OCI-LY3 (cell line): ENCODE data around the gene MDM1.

Source experiments
- H2AFZ ChIP-seq: fragments of 200-600, 300-600 bp; shearing (Covaris generic); 2 replicates; pipeline ENCODE4 v1.6.0; 2014; ENCODE audit warnings: antibody characterized with exemption, low read depth, low read length
- H3K27ac ChIP-seq: fragments of 200-600, 300-600 bp; sonication (generic); 2 replicates; pipeline ENCODE4 v1.5.1; 2014; ENCODE audit warnings: mild to moderate bottlenecking, low read length, moderate library complexity, mixed read lengths
- H3K27me3 ChIP-seq: fragments of 200-600, 300-600 bp; sonication (generic); 2 replicates; pipeline ENCODE4 v1.6.1; 2014; ENCODE audit warnings: low read depth, low read length, mixed read lengths
- H3K36me3 ChIP-seq: fragments of 200-600, 300-600 bp; sonication (generic); replicated peaks from 2 replicates; pipeline ENCODE3; 2014; ENCODE audit warnings: low read depth, low read length, mixed read lengths
- H3K4me1 ChIP-seq: fragments of 300-600, 200-600 bp; sonication (generic); 2 replicates; pipeline ENCODE4 v1.6.1; 2014; ENCODE audit warnings: low read length, mixed read lengths
- H3K4me2 ChIP-seq: fragments of 200-600, 300-600 bp; sonication (generic); 2 replicates; pipeline ENCODE4 v1.6.1; 2014; ENCODE audit warnings: low read length, mixed read lengths
- H3K4me3 ChIP-seq: fragments of 300-600, 200-600 bp; sonication (generic); 2 replicates; pipeline ENCODE4 v1.5.1; 2014; ENCODE audit warnings: antibody characterized with exemption, mild to moderate bottlenecking, low read length, moderate library complexity
- H3K79me2 ChIP-seq: fragments of 300-600, 200-600 bp; shearing (Covaris generic); 2 replicates; pipeline ENCODE4 v1.6.1; 2014; ENCODE audit warnings: mild to moderate bottlenecking, low read length, mixed read lengths
- H3K9ac ChIP-seq: fragments of 300-600, 200-600 bp; shearing (Covaris generic); 2 replicates; pipeline ENCODE4 v1.6.0; 2014; ENCODE audit warnings: mild to moderate bottlenecking, low read length, moderate library complexity
- H3K9me3 ChIP-seq: fragments of 200-600, 300-600 bp; shearing (Covaris generic); 2 replicates; pipeline ENCODE4 v1.6.1; 2014; ENCODE audit warnings: low read length, mixed read lengths; ENCODE audit not compliant: insufficient read depth
- H4K20me1 ChIP-seq: fragments of 200-600, 300-600 bp; sonication (generic); 2 replicates; pipeline ENCODE4 v1.6.1; 2016; ENCODE audit warnings: low read length, mixed read lengths; ENCODE audit not compliant: insufficient read depth
- EZH2phosphoT487 ChIP-seq: fragments of 200-600 bp; shearing (Covaris generic); IDR thresholded peaks from 2 replicates; pipeline ENCODE4 v1.6.1; 2018; ENCODE audit warnings: antibody characterized with exemption, mixed run types, low read depth
- TF ChIP-seq, protein P1 (sequence below): fragments of 200-600, 300-600 bp; sonication (generic); IDR thresholded peaks from 2 replicates; pipeline ENCODE4 v1.5.1; 2014; ENCODE audit warnings: antibody characterized with exemption, low read length, low read depth

MDM1 gene

DNA sequence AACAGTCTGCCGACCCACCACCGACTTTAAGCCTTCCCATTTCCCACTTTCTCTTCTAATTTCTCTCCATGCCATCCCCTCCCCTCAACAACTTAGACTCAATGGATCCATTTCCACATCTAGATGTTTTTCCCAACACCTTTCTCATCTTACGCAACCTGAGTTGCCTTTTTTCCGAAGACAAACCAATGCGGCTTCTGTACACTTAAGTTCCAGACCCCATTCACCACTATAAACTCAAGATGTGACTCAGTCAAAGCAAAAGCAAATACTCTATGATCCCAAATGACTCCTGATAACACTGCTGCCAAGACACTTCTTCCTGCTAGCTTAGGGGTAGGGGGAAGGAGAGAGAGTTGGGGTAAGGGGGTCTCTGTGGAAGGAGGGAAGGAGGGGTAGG lies 80.1 kb downstream of the MDM1 start:
- H3K9ac ChIP-seq, result no peak overlapping the region
- H3K4me3 ChIP-seq, result no peak overlapping the region
- peaks cover 4% of the 10 kb centered on the region; the same call in 1 of the 2 replicates for H3K27me3 ChIP-seq
- no peak overlapping the region for H2AFZ ChIP-seq
- no peaks in the 10 kb centered on the region for H3K36me3 ChIP-seq
- H3K79me2 ChIP-seq, result no peaks in the 10 kb centered on the region
- peaks cover 11% of the 10 kb centered on the region for H3K4me1 ChIP-seq
- TF ChIP-seq, protein P1, sequence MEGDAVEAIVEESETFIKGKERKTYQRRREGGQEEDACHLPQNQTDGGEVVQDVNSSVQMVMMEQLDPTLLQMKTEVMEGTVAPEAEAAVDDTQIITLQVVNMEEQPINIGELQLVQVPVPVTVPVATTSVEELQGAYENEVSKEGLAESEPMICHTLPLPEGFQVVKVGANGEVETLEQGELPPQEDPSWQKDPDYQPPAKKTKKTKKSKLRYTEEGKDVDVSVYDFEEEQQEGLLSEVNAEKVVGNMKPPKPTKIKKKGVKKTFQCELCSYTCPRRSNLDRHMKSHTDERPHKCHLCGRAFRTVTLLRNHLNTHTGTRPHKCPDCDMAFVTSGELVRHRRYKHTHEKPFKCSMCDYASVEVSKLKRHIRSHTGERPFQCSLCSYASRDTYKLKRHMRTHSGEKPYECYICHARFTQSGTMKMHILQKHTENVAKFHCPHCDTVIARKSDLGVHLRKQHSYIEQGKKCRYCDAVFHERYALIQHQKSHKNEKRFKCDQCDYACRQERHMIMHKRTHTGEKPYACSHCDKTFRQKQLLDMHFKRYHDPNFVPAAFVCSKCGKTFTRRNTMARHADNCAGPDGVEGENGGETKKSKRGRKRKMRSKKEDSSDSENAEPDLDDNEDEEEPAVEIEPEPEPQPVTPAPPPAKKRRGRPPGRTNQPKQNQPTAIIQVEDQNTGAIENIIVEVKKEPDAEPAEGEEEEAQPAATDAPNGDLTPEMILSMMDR, result no peak
- TF ChIP-seq EZH2phosphoT487, result no peak
- H3K9me3 ChIP-seq, result no peaks in the 10 kb centered on the region
- no peaks in the 10 kb centered on the region for H4K20me1 ChIP-seq
- no peak overlapping the region for H3K27ac ChIP-seq
- H3K4me2 ChIP-seq, result no peak overlapping the region

DNA sequence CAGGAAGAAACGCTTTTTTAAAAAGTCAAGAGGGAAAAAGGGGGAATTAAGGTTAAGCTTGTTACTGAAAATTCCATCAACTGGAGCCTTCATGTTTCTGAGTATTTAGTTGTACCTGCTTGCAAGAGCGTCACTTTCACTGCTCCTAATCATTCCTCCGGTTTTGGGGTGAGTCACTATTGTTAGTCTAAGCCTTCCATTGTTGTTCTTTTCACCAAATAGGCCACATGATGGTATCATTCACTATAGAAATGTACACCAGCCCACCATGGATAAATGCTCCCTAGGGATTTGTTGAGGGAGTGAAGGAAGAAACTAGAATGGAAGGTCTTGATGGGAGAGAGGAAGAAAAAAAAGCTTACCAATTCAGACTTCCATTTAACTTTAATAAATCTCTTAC lies 81.7 kb downstream of the MDM1 start:
- Histone ChIP-seq H3K9ac (no peak overlapping the region), H3K79me2 (no peaks in the 10 kb centered on the region), H3K9me3 (no peaks in the 10 kb centered on the region), H3K4me2 (no peak overlapping the region), H3K27me3 (peaks cover 4% of the 10 kb centered on the region), H3K4me3 (no peak overlapping the region), H3K27ac (no peak overlapping the region), H3K36me3 (no peaks in the 10 kb centered on the region), H3K4me1 (no peaks in the 10 kb centered on the region), H4K20me1 (no peaks in the 10 kb centered on the region), H2AFZ (no peak overlapping the region)
- TF ChIP-seq, protein P1, result no peak
- no peak for TF ChIP-seq EZH2phosphoT487

DNA sequence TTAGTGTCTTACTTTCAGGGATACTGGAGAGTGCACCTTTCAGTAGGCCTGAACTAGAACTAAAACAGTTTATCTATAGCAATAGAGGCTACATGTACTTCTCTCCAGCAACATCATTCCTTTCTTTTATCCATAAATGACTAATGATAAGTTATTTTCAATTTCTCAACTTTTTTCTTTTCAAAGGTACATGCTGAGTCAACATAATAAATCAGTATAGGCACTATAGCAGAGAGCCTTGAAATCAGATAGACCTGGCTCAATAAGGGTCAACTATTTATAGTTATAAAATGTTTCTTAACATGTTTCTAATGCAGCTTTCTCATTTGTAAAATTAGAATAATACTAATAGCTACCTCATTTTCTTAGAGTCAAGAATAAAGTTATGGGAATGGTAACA lies 84.4 kb downstream of the MDM1 start:
- H3K27ac ChIP-seq, result no peak overlapping the region
- no peak overlapping the region for H3K9ac ChIP-seq
- TF ChIP-seq, protein P1, result no peak
- no peak for TF ChIP-seq EZH2phosphoT487
- no peaks in the 10 kb centered on the region for H4K20me1 ChIP-seq
- H3K27me3 ChIP-seq, result peaks cover 4% of the 10 kb centered on the region
- H3K4me3 ChIP-seq, result no peak overlapping the region
- no peaks in the 10 kb centered on the region for H3K36me3 ChIP-seq
- H3K9me3 ChIP-seq, result no peaks in the 10 kb centered on the region
- peaks cover 7% of the 10 kb centered on the region; the same call in 1 of the 2 replicates for H3K4me1 ChIP-seq
- no peaks in the 10 kb centered on the region for H3K79me2 ChIP-seq
- H2AFZ ChIP-seq, result no peak overlapping the region
- H3K4me2 ChIP-seq, result no peak overlapping the region

DNA sequence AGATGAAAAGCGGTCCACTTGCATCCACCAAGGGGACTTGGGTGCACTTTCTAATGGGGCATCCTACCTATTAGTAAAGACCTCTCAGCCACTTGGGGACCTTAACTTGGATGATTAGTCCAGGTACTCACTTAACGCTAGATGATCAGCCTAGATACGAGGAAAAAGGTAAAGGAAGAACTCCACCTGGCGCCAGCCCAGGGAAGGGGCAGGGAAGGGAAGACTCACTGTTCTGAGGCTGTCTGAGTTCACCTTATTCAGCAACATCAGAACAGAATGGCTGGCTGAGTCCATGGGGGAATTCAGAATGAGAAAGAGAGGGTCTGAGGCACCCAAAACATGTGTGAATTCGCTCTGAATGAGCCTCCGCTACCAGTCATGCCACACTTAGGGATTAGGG lies 85.8 kb downstream of the MDM1 start:
- Histone ChIP-seq H3K9me3 (no peaks in the 10 kb centered on the region), H3K4me2 (no peak overlapping the region), H3K4me3 (no peak overlapping the region), H4K20me1 (no peaks in the 10 kb centered on the region), H3K4me1 (peaks cover 15% of the 10 kb centered on the region), H2AFZ (no peak overlapping the region), H3K79me2 (no peaks in the 10 kb centered on the region), H3K9ac (no peak overlapping the region), H3K36me3 (no peaks in the 10 kb centered on the region), H3K27ac (no peak overlapping the region), H3K27me3 (peaks cover 4% of the 10 kb centered on the region)
- TF ChIP-seq, protein P1, result no peak
- TF ChIP-seq EZH2phosphoT487, result no peak
